ENCODE measurements around the gene ATP10A. TPM values are rescaled to one million over a fixed set of nuclear protein-coding genes. Genes with fewer than 3 reads are reported as not detected.

ATP10A gene
- polyA plus RNA-seq, 1 donor (not counting 4 experiments of a cell fraction or from before 2014, with no cell fraction given): not detected

- H3K9me1 ChIP-seq (ENCODE audit: control insufficient read depth, extremely low read depth, insufficient read depth, low read length): no peaks in the 10 kb centered on the region
- no peak overlapping the region for H3K27ac ChIP-seq (ENCODE audit: control insufficient read depth, insufficient read depth, low read length)
- H3K9ac ChIP-seq (ENCODE audit: control insufficient read depth, extremely low read depth, insufficient read depth, low read length): no peak overlapping the region
- DNase-seq (ENCODE audit: low read depth, low spot score) (no peak), FAIRE-seq (no peak)
- no peaks in the 10 kb centered on the region for H3K4me1 ChIP-seq (ENCODE audit: control insufficient read depth, extremely low read depth, insufficient read depth, low read length)
- dilution Hi-C loops (cut with MboI; ENCODE audit: extremely low pct_ligation_motif_present, low sequenced_read_pairs): no loop called here
- TF ChIP-seq CTCF (optimal IDR thresholded peaks at IDR 0.05 in 1 of 3, IDR thresholded peaks at IDR 0.05 in 1 of 3, conservative IDR thresholded peaks at IDR 0.05 in 1 of 3; ENCODE audit: extremely low read depth in 1 of 3, insufficient read depth in 2 of 3, low read length in 3 of 3) (no peak), EZH2 (IDR thresholded peaks at IDR 0.05; ENCODE audit: low read length) (no peak)
- H3K9me3 ChIP-seq (ENCODE audit: control insufficient read depth, low read depth, low read length): peaks cover 11% of the 10 kb centered on the region
- no peaks in the 10 kb centered on the region for H3K79me2 ChIP-seq (ENCODE audit: control insufficient read depth, insufficient read depth, low read length)
- no peaks in the 10 kb centered on the region for H3K27me3 ChIP-seq (ENCODE audit: control insufficient read depth, extremely low read depth, insufficient read depth, low read length)
- no peak overlapping the region for H3K4me3 ChIP-seq (ENCODE audit: control insufficient read depth in 2 of 3, extremely low read depth in 1 of 3, insufficient read depth in 2 of 3, low read depth in 1 of 3, low read length in 3 of 3)
- H4K20me1 ChIP-seq (ENCODE audit: control insufficient read depth, extremely low read depth, insufficient read depth, low read length): no peaks in the 10 kb centered on the region
- no peak overlapping the region for H3K4me2 ChIP-seq (ENCODE audit: control insufficient read depth, extremely low read depth, insufficient read depth, low read depth, low read length)
- H2AFZ ChIP-seq (ENCODE audit: control insufficient read depth, low read length): no peak overlapping the region
- no peaks in the 10 kb centered on the region for H3K36me3 ChIP-seq (ENCODE audit: control insufficient read depth in 2 of 2, extremely low read depth in 1 of 2, insufficient read depth in 2 of 2, low read length in 2 of 2)
Observed at GRCh38 chr15:25697586-25697985, 165.5 kb downstream of the ATP10A start.

DNA sequence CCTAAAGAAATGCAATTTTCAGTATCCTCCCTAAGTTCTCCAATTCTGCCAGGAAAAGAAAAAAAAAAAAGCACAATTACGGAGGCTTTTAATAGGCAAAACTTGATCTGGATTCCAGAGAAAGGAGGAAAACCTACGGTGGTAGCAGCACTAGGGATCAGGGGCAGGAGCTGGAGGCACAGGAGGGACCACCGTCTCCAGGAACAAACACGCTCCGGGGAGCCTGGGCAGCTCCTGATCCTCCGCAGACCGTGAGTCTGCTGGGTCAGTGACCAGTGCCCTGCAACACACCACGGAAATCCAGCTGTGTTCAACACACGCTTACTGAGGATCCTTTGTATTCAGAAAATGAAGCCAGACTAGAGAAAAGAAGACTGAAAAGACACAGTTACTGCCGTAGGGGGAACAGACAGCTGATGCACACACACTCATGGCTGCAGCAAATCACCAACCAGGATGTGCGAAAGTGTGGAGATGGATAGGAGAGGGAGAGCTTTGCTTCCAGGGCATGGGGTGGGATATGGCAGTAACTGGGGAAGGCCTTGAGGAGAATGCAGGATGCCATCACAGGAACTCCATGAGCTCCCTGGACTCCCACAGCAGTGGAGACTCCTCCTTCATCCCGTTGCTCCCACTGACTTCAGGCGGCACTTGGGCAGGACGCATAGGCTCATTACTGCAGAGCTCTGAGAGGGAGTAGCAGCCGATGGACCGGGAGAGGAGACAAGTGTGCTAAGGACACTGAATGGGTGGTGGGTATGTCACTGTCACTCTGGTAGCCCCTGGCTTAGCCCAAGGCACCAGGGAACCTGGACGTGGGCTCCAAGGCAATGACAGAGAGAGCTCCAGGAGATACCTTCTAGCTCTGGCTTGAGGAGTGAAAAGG, 167.0 kb downstream of the ATP10A start:
- TF ChIP-seq EZH2 (IDR thresholded peaks at IDR 0.05; ENCODE audit: low read length): no peak
- Histone ChIP-seq H3K9me1 (ENCODE audit: control insufficient read depth, extremely low read depth, insufficient read depth, low read length) (no peaks in the 10 kb centered on the region), H2AFZ (ENCODE audit: control insufficient read depth, low read length) (no peak overlapping the region), H3K27me3 (ENCODE audit: control insufficient read depth, extremely low read depth, insufficient read depth, low read length) (no peaks in the 10 kb centered on the region), H3K79me2 (ENCODE audit: control insufficient read depth, insufficient read depth, low read length) (no peaks in the 10 kb centered on the region), H3K4me1 (ENCODE audit: control insufficient read depth, extremely low read depth, insufficient read depth, low read length) (no peaks in the 10 kb centered on the region), H3K4me3 (ENCODE audit: control insufficient read depth in 2 of 3, extremely low read depth in 1 of 3, insufficient read depth in 2 of 3, low read depth in 1 of 3, low read length in 3 of 3) (no peak overlapping the region), H4K20me1 (ENCODE audit: control insufficient read depth, extremely low read depth, insufficient read depth, low read length) (no peaks in the 10 kb centered on the region), H3K9me3 (ENCODE audit: control insufficient read depth, low read depth, low read length) (peaks cover 11% of the 10 kb centered on the region), H3K4me2 (ENCODE audit: control insufficient read depth, extremely low read depth, insufficient read depth, low read depth, low read length) (no peak overlapping the region), H3K27ac (ENCODE audit: control insufficient read depth, insufficient read depth, low read length) (no peak overlapping the region), H3K9ac (ENCODE audit: control insufficient read depth, extremely low read depth, insufficient read depth, low read length) (no peak overlapping the region), H3K36me3 (ENCODE audit: control insufficient read depth in 2 of 2, extremely low read depth in 1 of 2, insufficient read depth in 2 of 2, low read length in 2 of 2) (no peaks in the 10 kb centered on the region)
- no peak for FAIRE-seq
- dilution Hi-C loops (cut with MboI; ENCODE audit: extremely low pct_ligation_motif_present, low sequenced_read_pairs): no loop called here
- DNase-seq (ENCODE audit: low read depth, low spot score): no peak
